Stomach (tissue), 4 donors: Measurements from ENCODE around the gene RGMA.

Experiments used
- CTCF ChIP-seq, 7 experiments: fragments of 450-650 bp in 4 of 7; fragments of 200-600 bp in 3 of 7; sonication (generic) in 3 of 7; IDR thresholded peaks; one replicate each; pipeline ENCODE4 v1.5.1; 2016 to 2019; ENCODE audit warnings: antibody characterized with exemption in 7 of 7, control low read depth in 2 of 7, mild to moderate bottlenecking in 1 of 7
- POLR2A ChIP-seq, 4 donors: fragments of 450-650 bp; IDR thresholded peaks; one replicate each; pipeline ENCODE4 v1.6.1; 2016; ENCODE audit warnings: antibody characterized with exemption in 4 of 4, control low read depth in 2 of 4, mild to moderate bottlenecking in 1 of 4, moderate library complexity in 1 of 4

- no peak for TF ChIP-seq CTCF (IDR thresholded peaks at IDR 0.05)
- TF ChIP-seq POLR2A (IDR thresholded peaks at IDR 0.05): no peak
Measured at GRCh38 chr15:93044301-93045190, 44.5 kb downstream of the RGMA start.
